ENCODE results near the gene DCAKD.

- TF ChIP-seq GABPA (IDR thresholded peaks at IDR 0.05; ENCODE audit: low read depth): no peak
- TF ChIP-seq CTCF (IDR thresholded peaks at IDR 0.05 in 2 of 3, conservative IDR thresholded peaks at IDR 0.05 in 1 of 3; ENCODE audit: control insufficient read depth in 2 of 3, extremely low read depth in 1 of 3, insufficient read depth in 1 of 3, low read depth in 3 of 3, low read length in 3 of 3): no peak
- no peak for TF ChIP-seq TARDBP (IDR thresholded peaks at IDR 0.05; ENCODE audit: borderline replicate concordance)
- no peak for TF ChIP-seq TCF12 (IDR thresholded peaks at IDR 0.05; ENCODE audit: low read depth, low read length)
- no peak for TF ChIP-seq CUX1 (IDR thresholded peaks at IDR 0.05; ENCODE audit: insufficient replicate concordance, low read depth, low read length)
- no peak for TF ChIP-seq TBL1XR1 (IDR thresholded peaks at IDR 0.05; ENCODE audit: low read depth, low read length)
These were observed 60.4 kb downstream of the DCAKD start for GRCh38 chr17:44990994-44991393.
